ENCODE results near the gene APOBEC2. TPM values are rescaled to one million over a fixed set of nuclear protein-coding genes. Genes with fewer than 3 reads are reported as not detected.

APOBEC2 gene
- total RNA-seq, 2 experiments from 2014 or later, result not detected

DNA sequence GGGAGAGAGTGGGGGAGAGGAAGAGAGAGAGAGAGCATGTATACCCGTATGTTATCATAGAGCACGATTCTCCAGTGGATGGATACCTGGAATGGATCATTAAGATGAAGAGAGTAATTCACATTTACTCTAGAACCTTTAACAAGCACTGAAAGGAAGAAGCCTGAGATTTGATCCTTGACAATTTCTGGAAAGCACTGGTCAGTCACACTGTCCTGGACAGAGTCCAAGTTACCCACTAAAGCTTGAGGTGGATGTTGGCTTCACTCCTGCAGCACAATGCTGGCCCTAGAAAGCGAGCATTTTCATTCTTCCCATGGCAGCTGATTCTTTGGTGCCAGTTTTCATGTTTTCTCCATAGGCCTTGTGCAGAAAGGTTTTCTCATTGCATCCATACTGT, 45.4 kb downstream of the APOBEC2 start:
- Histone ChIP-seq H3K36me3 (ENCODE audit: insufficient read depth, low read length) (peaks cover 76% of the 10 kb centered on the region), H3K4me1 (ENCODE audit: insufficient read depth, low read length) (no peaks in the 10 kb centered on the region), H3K4me3 (ENCODE audit: low read length) (no peak overlapping the region), H3K27ac (ENCODE audit: low read depth in 1 of 2, low read length in 2 of 2) (no peak overlapping the region), H3K9me3 (ENCODE audit: control insufficient read depth in 1 of 2, insufficient read depth in 1 of 2, low read length in 2 of 2) (peaks cover 0 to 5% of the 10 kb centered on the region in 2 experiments), H3K27me3 (ENCODE audit: control insufficient read depth in 1 of 2, insufficient read depth in 2 of 2, low read length in 2 of 2) (no peaks in the 10 kb centered on the region)
- DNase-seq (no peak), ATAC-seq (ENCODE audit: poor library complexity) (no peak)
- Mint-ChIP-seq H3K27me3 (no peaks in the 10 kb centered on the region), H3K36me3 (ENCODE audit: low read depth) (peaks cover 79% of the 10 kb centered on the region), H3K4me1 (ENCODE audit: low read depth) (peaks cover 12% of the 10 kb centered on the region), H3K4me3 (no peak overlapping the region), H3K27ac (peak overlapping the region; percentile 31), H3K9me3 (no peaks in the 10 kb centered on the region)
- intact Hi-C loops (cut with DNase I, micrococcal nuclease), result no loop called here
- no peak for TF ChIP-seq CTCF (IDR thresholded peaks at IDR 0.05)
- POLR2A ChIA-PET, result no interaction called here
- CTCF ChIA-PET, result no interaction called here

DNA sequence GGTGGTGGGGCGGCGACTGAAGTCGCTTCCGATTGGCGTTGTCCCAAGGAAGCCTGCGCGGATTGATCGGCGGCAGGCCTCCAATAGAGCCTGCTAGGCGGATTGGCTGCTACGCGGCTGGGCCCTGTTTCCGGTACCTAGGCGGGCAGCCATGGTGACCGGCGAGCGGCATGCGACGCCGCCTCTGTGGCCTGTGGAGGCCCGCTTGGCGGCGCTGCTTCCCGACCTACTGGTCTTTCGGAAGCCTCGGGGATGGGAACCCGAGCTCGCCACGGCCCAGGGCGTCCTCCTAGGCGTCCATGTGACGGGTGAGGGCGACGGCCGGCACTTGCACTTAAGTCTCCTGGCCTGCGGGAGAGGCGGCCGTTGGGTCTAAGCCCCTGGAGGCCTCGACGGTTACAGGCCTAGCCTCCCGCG, 47.9 kb downstream of the APOBEC2 start:
- Mint-ChIP-seq H3K4me3 (no peak overlapping the region), H3K27ac (no peak overlapping the region), H3K27me3 (no peaks in the 10 kb centered on the region), H3K9me3 (no peaks in the 10 kb centered on the region), H3K4me1 (ENCODE audit: low read depth) (peaks cover 6% of the 10 kb centered on the region), H3K36me3 (ENCODE audit: low read depth) (peaks cover 54% of the 10 kb centered on the region)
- DNase-seq (peak in 5 of 14 experiments; percentile 6 to 20 (median 16)), ATAC-seq (ENCODE audit: poor library complexity) (no peak)
- no peaks in the 10 kb centered on the region for H3K27me3 ChIP-seq (ENCODE audit: control insufficient read depth in 1 of 2, insufficient read depth in 2 of 2, low read length in 2 of 2)
- ChIA-PET POLR2A (no interaction called here), CTCF (interaction anchor here (0.6 to 1.6 kb wide), 2 partner anchors 26 to 107 kb away, joined by 4 read pairs; no protein-coding TSS in a partner anchor)
- no peak for TF ChIP-seq CTCF (IDR thresholded peaks at IDR 0.05)
- H3K9me3 ChIP-seq (ENCODE audit: control insufficient read depth in 1 of 2, insufficient read depth in 1 of 2, low read length in 2 of 2), result peaks cover 0 to 5% of the 10 kb centered on the region in 2 experiments
- no peak overlapping the region for H3K27ac ChIP-seq (ENCODE audit: low read depth in 1 of 2, low read length in 2 of 2)
- peaks cover 51% of the 10 kb centered on the region for H3K36me3 ChIP-seq (ENCODE audit: insufficient read depth, low read length)
- H3K4me3 ChIP-seq (ENCODE audit: low read length), result no peak overlapping the region
- H3K4me1 ChIP-seq (ENCODE audit: insufficient read depth, low read length), result no peaks in the 10 kb centered on the region
- intact Hi-C loops (cut with DNase I, micrococcal nuclease), result no loop called here

DNA sequence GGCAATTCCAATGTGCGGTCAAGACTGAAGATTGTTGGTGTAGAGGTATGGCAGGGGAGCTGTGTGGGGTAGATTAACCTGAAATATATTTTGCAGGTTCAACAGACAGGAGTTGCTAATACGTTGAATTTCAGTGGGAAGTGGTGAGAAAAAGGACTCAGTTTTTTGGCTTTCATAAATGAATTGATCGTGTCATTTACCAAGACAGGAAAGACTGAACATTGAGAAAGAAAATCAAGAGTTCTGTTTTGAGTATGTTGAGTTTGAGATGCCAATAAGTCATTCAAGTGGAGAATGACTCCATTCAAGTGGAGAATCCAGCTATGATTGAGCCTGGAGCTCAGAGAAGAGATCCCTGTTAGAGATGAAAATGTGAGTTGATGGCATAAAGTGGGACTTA, 50.8 kb downstream of the APOBEC2 start:
- H3K4me3 Mint-ChIP-seq, result no peak overlapping the region
- DNase-seq (no peak), ATAC-seq (ENCODE audit: poor library complexity) (no peak)
- peaks cover 0 to 5% of the 10 kb centered on the region in 2 experiments for H3K9me3 ChIP-seq (ENCODE audit: control insufficient read depth in 1 of 2, insufficient read depth in 1 of 2, low read length in 2 of 2)
- peaks cover 31% of the 10 kb centered on the region for H3K36me3 Mint-ChIP-seq (ENCODE audit: low read depth)
- H3K4me1 Mint-ChIP-seq (ENCODE audit: low read depth), result no peaks in the 10 kb centered on the region
- no peak overlapping the region for H3K27ac ChIP-seq (ENCODE audit: low read depth in 1 of 2, low read length in 2 of 2)
- TF ChIP-seq CTCF (IDR thresholded peaks at IDR 0.05), result no peak
- no peak overlapping the region for H3K4me3 ChIP-seq (ENCODE audit: low read length)
- H3K27me3 ChIP-seq (ENCODE audit: control insufficient read depth in 1 of 2, insufficient read depth in 2 of 2, low read length in 2 of 2), result no peaks in the 10 kb centered on the region
- H3K4me1 ChIP-seq (ENCODE audit: insufficient read depth, low read length), result no peaks in the 10 kb centered on the region
- no peaks in the 10 kb centered on the region for H3K27me3 Mint-ChIP-seq
- intact Hi-C loops (cut with DNase I, micrococcal nuclease), result no loop called here
- ChIA-PET CTCF (no interaction called here), POLR2A (no interaction called here)
- H3K9me3 Mint-ChIP-seq, result no peaks in the 10 kb centered on the region
- peaks cover 22% of the 10 kb centered on the region for H3K36me3 ChIP-seq (ENCODE audit: insufficient read depth, low read length)
- H3K27ac Mint-ChIP-seq, result no peak overlapping the region

Data from CD4-positive, alpha-beta T cell (primary cell).